Measurements from ENCODE around the gene SH3PXD2A. TPM values are rescaled to one million over a fixed set of nuclear protein-coding genes. Genes with fewer than 3 reads are reported as not detected.

SH3PXD2A gene
- total and polyA plus RNA-seq, 2 of the 4 experiments (the other 2 are of a cell fraction) = 6.3 to 23.0 TPM

DNA sequence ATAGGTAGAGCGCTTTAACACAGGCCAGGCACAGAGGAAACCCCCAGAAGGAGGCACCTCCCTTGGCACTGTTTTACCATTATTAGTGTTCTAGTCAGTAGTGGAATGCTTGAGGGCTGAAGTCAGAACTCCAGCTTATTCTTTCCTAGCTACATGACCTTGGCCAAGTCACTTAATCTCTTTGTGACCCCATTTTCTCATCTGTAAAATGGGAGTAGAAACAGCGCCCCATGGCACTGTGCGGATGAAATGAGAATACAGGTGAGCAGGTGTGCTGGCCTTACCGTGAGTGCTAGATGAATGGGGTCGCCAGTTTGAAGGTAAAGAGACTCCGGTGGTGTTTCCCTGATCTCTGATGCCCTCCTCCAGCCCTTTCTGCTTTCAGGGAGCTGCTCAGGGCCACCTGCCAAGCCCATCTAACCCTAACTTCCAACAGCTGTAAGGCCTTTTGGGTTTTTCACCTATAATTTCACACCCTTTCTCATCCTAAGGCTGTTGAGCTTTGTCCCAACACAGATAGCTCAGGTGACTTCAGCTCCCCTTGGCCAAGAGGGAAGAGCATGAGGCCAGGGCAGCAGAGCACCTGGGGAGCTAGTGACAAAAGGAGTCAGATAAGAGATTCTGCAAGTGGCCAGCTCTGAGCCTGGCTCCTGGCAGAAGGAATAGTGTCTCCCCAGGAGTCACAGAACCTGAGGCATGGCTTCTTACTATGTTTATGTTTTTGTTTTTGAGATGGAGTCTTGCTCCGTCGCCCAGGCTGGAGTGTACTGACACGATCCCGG lies 76.8 kb downstream of the SH3PXD2A start:
- no TSS peak for BruUV-seq (replicated peaks)

More for the DNA sequence above, 76.8 kb downstream of the SH3PXD2A start:
- Histone ChIP-seq H3K56ac (ENCODE audit: extremely low read depth, insufficient read depth, low read length) (no peak overlapping the region), H3K18ac (ENCODE audit: low read depth, low read length) (no peak overlapping the region), H3K23ac (ENCODE audit: low read depth, low read length) (no peak overlapping the region), H3K36me3 (ENCODE audit: control insufficient read depth, insufficient read depth, low read length) (no peaks in the 10 kb centered on the region), H3K14ac (replicated peaks; ENCODE audit: low read depth, low read length) (no peak overlapping the region), H2BK15ac (ENCODE audit: low read depth, low read length) (no peak overlapping the region), H3K27me3 (ENCODE audit: control insufficient read depth, insufficient read depth, low read length) (no peaks in the 10 kb centered on the region), H3K4ac (ENCODE audit: low read depth, low read length) (no peak overlapping the region; the same call in 1 of the 2 replicates), H3K9ac (ENCODE audit: low read depth, low read length) (no peak overlapping the region), H2BK20ac (ENCODE audit: low read depth, low read length) (no peak overlapping the region), H4K91ac (ENCODE audit: insufficient read depth, low read depth, low read length) (no peak overlapping the region), H2AK9ac (replicated peaks; ENCODE audit: low read depth, low read length, poor library complexity) (no peak overlapping the region), H2AFZ (replicated peaks; ENCODE audit: low read length, poor library complexity) (no peak overlapping the region), H4K8ac (ENCODE audit: low read depth in 2 of 2, low read length in 2 of 2) (no peak overlapping the region), H3K4me1 (ENCODE audit: control insufficient read depth, insufficient read depth, low read length) (peaks cover 17% of the 10 kb centered on the region), H2BK120ac (ENCODE audit: low read depth, low read length) (no peak overlapping the region), H4K20me1 (ENCODE audit: insufficient read depth, low read length) (peaks cover 13% of the 10 kb centered on the region; the same call in 1 of the 2 replicates), H3K27ac (ENCODE audit: insufficient read depth, low read length) (no peak overlapping the region), H3K4me3 (ENCODE audit: insufficient read depth, low read depth, low read length) (no peak overlapping the region), H3K4me2 (ENCODE audit: low read depth, low read length) (no peak overlapping the region), H3K9me3 (ENCODE audit: control insufficient read depth, insufficient read depth, low read length) (peaks cover 4% of the 10 kb centered on the region), H2AK5ac (ENCODE audit: low read depth, low read length) (0 out of 2 replicates have a peak overlapping the region, but pooled peaks have one; percentile 17), H3K9me1 (ENCODE audit: insufficient read depth, low read length) (peaks cover 20% of the 10 kb centered on the region), H3K79me1 (ENCODE audit: low read depth in 1 of 2, low read length in 2 of 2) (peaks cover 0 to 24% of the 10 kb centered on the region in 2 experiments; a peak in 2 of 4 replicates), H2BK5ac (ENCODE audit: low read depth, low read length, poor library complexity, severe bottlenecking) (no peak overlapping the region), H4K5ac (ENCODE audit: low read depth, low read length) (no peak overlapping the region)
- intact Hi-C loops (cut with micrococcal nuclease) = loop anchor here (5.0 kb wide), 1 partner anchor 61 kb away; no protein-coding TSS in a partner anchor
- POLR2A ChIA-PET (ENCODE audit: unreplicated experiment) = no interaction called here
- TF ChIP-seq MAZ (IDR thresholded peaks at IDR 0.05; ENCODE audit: borderline replicate concordance, low read depth, low read length) = no peak
- TF ChIP-seq, protein P1, sequence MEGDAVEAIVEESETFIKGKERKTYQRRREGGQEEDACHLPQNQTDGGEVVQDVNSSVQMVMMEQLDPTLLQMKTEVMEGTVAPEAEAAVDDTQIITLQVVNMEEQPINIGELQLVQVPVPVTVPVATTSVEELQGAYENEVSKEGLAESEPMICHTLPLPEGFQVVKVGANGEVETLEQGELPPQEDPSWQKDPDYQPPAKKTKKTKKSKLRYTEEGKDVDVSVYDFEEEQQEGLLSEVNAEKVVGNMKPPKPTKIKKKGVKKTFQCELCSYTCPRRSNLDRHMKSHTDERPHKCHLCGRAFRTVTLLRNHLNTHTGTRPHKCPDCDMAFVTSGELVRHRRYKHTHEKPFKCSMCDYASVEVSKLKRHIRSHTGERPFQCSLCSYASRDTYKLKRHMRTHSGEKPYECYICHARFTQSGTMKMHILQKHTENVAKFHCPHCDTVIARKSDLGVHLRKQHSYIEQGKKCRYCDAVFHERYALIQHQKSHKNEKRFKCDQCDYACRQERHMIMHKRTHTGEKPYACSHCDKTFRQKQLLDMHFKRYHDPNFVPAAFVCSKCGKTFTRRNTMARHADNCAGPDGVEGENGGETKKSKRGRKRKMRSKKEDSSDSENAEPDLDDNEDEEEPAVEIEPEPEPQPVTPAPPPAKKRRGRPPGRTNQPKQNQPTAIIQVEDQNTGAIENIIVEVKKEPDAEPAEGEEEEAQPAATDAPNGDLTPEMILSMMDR (conservative IDR thresholded peaks at IDR 0.05; ENCODE audit: low read depth, low read length) = no peak
- TF ChIP-seq, protein P2, sequence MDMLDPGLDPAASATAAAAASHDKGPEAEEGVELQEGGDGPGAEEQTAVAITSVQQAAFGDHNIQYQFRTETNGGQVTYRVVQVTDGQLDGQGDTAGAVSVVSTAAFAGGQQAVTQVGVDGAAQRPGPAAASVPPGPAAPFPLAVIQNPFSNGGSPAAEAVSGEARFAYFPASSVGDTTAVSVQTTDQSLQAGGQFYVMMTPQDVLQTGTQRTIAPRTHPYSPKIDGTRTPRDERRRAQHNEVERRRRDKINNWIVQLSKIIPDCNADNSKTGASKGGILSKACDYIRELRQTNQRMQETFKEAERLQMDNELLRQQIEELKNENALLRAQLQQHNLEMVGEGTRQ (IDR thresholded peaks at IDR 0.05; ENCODE audit: low read depth, low read length) = no peak
- DNase-seq (no peak), ATAC-seq (ENCODE audit: low read depth) (no peak)
- CTCF ChIA-PET = no interaction called here
- dilution Hi-C loops (cut with HindIII; ENCODE audit: low sequenced_read_pairs, unreplicated experiment) = no loop called here
- in situ Hi-C loops (cut with MboI; ENCODE audit: low sequenced_read_pairs) = no loop called here
- WGBS, 2 experiments (ENCODE audit: extremely low coverage in 2 of 2, insufficient read length in 1 of 2) = 87% methylated on average over 3 of the region's 10 CpGs; no CpG with 5 or more reads in 1 of the 2 experiments
